Dedifferentiated amniotic fluid mesenchymal stem cell (primary cell): ENCODE measurements around the gene PIBF1.
"Not testable (repeated sequence)": the region's sequence is repeated elsewhere in the genome, so short reads cannot be mapped to it uniquely, and the experiment has no call there.

ENCODE experiments used
- DNase-seq: peaks from one replicate; pipeline ENCODE4 v3.0.0-alpha.2; 2016; ENCODE audit errors: extremely low spot score

PIBF1 gene

GRCh38 chr13:72911981-72912380 lies 130.0 kb downstream of the PIBF1 start:
- DNase-seq, result no peak

GRCh38 chr13:72920097-72920496 lies 138.2 kb downstream of the PIBF1 start:
- DNase-seq, result no peak

- no peak for DNase-seq
Measured at GRCh38 chr13:72931311-72931710, 149.4 kb downstream of the PIBF1 start.

- no peak for DNase-seq
Measured at GRCh38 chr13:72932250-72932649, 150.3 kb downstream of the PIBF1 start.

- not testable (repeated sequence) for DNase-seq
Measured at GRCh38 chr13:72946267-72946666, 164.3 kb downstream of the PIBF1 start.

- no peak for DNase-seq
Measured at GRCh38 chr13:72952529-72953141, 170.7 kb downstream of the PIBF1 start.

GRCh38 chr13:72953391-72953965 lies 171.5 kb downstream of the PIBF1 start:
- no peak for DNase-seq

GRCh38 chr13:72959643-72960042 lies 177.7 kb downstream of the PIBF1 start:
- no peak for DNase-seq

GRCh38 chr13:72960114-72960513 lies 178.2 kb downstream of the PIBF1 start:
- DNase-seq, result no peak

- no peak for DNase-seq
Measured at GRCh38 chr13:72960541-72960940, 178.6 kb downstream of the PIBF1 start.

- DNase-seq, result no peak
Measured at GRCh38 chr13:72963762-72964161, 181.8 kb downstream of the PIBF1 start.

GRCh38 chr13:72970301-72970880 lies 188.5 kb downstream of the PIBF1 start:
- no peak for DNase-seq

GRCh38 chr13:72970956-72971355 lies 189.0 kb downstream of the PIBF1 start:
- DNase-seq, result peak; percentile 75

GRCh38 chr13:72973234-72973633 lies 191.3 kb downstream of the PIBF1 start:
- DNase-seq, result no peak

- DNase-seq, result peak; percentile 94
Measured at GRCh38 chr13:72983085-72983768, 201.3 kb downstream of the PIBF1 start.

- no peak for DNase-seq
Measured at GRCh38 chr13:72985610-72986009, 203.7 kb downstream of the PIBF1 start.

GRCh38 chr13:72986197-72986596 lies 204.3 kb downstream of the PIBF1 start:
- no peak for DNase-seq

GRCh38 chr13:72990953-72991352 lies 209.0 kb downstream of the PIBF1 start:
- no peak for DNase-seq

GRCh38 chr13:72998012-72998411 lies 216.1 kb downstream of the PIBF1 start:
- no peak for DNase-seq

GRCh38 chr13:73000027-73000674 lies 218.2 kb downstream of the PIBF1 start:
- peak; percentile 34 for DNase-seq

GRCh38 chr13:73001971-73002370 lies 220.0 kb downstream of the PIBF1 start:
- DNase-seq, result no peak

- no peak for DNase-seq
Measured at GRCh38 chr13:73011751-73012150, 229.8 kb downstream of the PIBF1 start.
